A673 (cell line): ENCODE results near the gene TEX14. TPM values are rescaled to one million over a fixed set of nuclear protein-coding genes. Genes with fewer than 3 reads are reported as not detected.

Experiments
- BruUV-seq: library from RNA; stranded (reverse); fragments of 400-500 nt; replicated peaks from 2 replicates; lab custom pipeline; 2021; lab: Mats Ljungman, UMichigan
- CTCF ChIA-PET: fragments of 300-600 bp; sonication (Branson Sonifier 250); formaldehyde crosslinking; loops from one replicate; lab custom pipeline; 2022; ENCODE audit warnings: antibody characterized with exemption; lab: Charles Lee
- POLR2A ChIA-PET: fragments of 300-600 bp; sonication (Branson Sonifier 250); formaldehyde crosslinking; loops from one replicate; lab custom pipeline; 2022; ENCODE audit warnings: antibody characterized with exemption; ENCODE audit not compliant: low non-redundant PET; lab: Charles Lee
- DNase-seq: peaks from one replicate; pipeline ENCODE4 v3.0.0-alpha.2; 2015; ENCODE audit warnings: low spot score
- H3K27ac ChIP-seq: fragments of 200-600 bp; sonication (generic); 2 replicates; pipeline ENCODE4 v1.5.1; 2016; ENCODE audit warnings: mixed run types, low read depth, mild to moderate bottlenecking, mixed read lengths, antibody characterized with exemption, low read length; ENCODE audit not compliant: poor library complexity, severe bottlenecking
- H3K27me3 ChIP-seq: fragments of 200-600 bp; sonication (generic); replicated peaks from 2 replicates; pipeline ENCODE4 v1.6.1; 2017; ENCODE audit warnings: mixed run types, low read depth, mild to moderate bottlenecking, mixed read lengths, antibody characterized with exemption, low read length; ENCODE audit not compliant: insufficient read depth, poor library complexity
- H3K36me3 ChIP-seq: fragments of 200-600 bp; sonication (generic); 2 replicates; pipeline ENCODE4 v1.6.1; 2016; ENCODE audit warnings: mixed run types, mild to moderate bottlenecking, mixed read lengths, antibody characterized with exemption, low read length; ENCODE audit not compliant: insufficient read depth, poor library complexity, severe bottlenecking
- H3K4me1 ChIP-seq: fragments of 200-600 bp; sonication (generic); 2 replicates; pipeline ENCODE4 v1.6.1; 2017; ENCODE audit warnings: mixed run types, mild to moderate bottlenecking, mixed read lengths, antibody characterized with exemption, low read length; ENCODE audit not compliant: insufficient read depth, poor library complexity, severe bottlenecking
- H3K4me3 ChIP-seq: fragments of 200-600 bp; sonication (generic); 2 replicates; pipeline ENCODE4 v1.5.1; 2016; ENCODE audit warnings: low read depth, mixed run types, mild to moderate bottlenecking, mixed read lengths, low read length; ENCODE audit not compliant: poor library complexity, severe bottlenecking
- H3K9me3 ChIP-seq: fragments of 200-600 bp; sonication (generic); 2 replicates; pipeline ENCODE4 v1.6.1; 2016; ENCODE audit warnings: mixed run types, low read depth, mild to moderate bottlenecking, mixed read lengths, antibody characterized with exemption, low read length; ENCODE audit not compliant: poor library complexity, severe bottlenecking
- EZH2 ChIP-seq: fragments of 200-600 bp; sonication (generic); IDR thresholded peaks from 2 replicates; pipeline ENCODE4 v1.6.1; 2017; ENCODE audit warnings: borderline replicate concordance, low read depth, mild to moderate bottlenecking, mixed read lengths, antibody characterized with exemption, low read length; ENCODE audit not compliant: poor library complexity, severe bottlenecking
- intact Hi-C: fragments of 100-400 bp; cut with micrococcal nuclease; formaldehyde crosslinking; loops from one replicate; pipeline ENCODE4 v1.10.0; 2022; ENCODE audit not compliant: unreplicated experiment
- total RNA-seq: library from RNA; stranded (reverse); gene quantifications from 2 replicates; pipeline ENCODE4 v1.2.3, GENCODE V29; 2021
- TF ChIP-seq, protein P1 (sequence below): fragments of 300-800, 200-600 bp; sonication (generic); conservative IDR thresholded peaks from 2 replicates; pipeline ENCODE4 v1.5.1; 2017; ENCODE audit warnings: low read depth, mild to moderate bottlenecking, antibody characterized with exemption, low read length, moderate library complexity, mixed read lengths

The TEX14 gene
- total RNA-seq, 1 experiment from 2014 or later, result 0.26 TPM

DNA sequence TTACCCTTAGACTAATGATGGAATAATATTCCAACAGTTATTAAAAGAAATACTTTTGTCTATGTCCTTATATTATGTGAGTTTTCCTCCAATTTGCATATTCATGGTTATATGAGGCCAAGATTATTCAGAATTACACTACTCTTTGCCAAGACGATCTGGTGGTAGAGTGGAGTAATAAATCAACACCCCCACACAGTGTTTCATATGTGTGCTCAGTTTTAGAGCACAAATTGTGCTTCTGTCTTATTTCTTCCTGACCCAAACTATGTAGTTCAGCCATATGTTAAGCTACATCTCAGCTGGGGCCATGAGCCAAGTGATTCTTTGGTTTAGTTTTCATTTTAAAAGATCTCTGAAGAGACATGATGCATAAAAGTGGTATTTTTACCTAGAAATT is 37.0 kb upstream of the TEX14 start:
- no peaks in the 10 kb centered on the region for H3K4me1 ChIP-seq
- ChIA-PET CTCF (no interaction called here), POLR2A (no interaction called here)
- no peaks in the 10 kb centered on the region for H3K27me3 ChIP-seq
- intact Hi-C loops, result no loop called here
- BruUV-seq, result no TSS peak
- H3K36me3 ChIP-seq, result peaks cover 5% of the 10 kb centered on the region
- H3K9me3 ChIP-seq, result no peaks in the 10 kb centered on the region
- TF ChIP-seq, protein P1, sequence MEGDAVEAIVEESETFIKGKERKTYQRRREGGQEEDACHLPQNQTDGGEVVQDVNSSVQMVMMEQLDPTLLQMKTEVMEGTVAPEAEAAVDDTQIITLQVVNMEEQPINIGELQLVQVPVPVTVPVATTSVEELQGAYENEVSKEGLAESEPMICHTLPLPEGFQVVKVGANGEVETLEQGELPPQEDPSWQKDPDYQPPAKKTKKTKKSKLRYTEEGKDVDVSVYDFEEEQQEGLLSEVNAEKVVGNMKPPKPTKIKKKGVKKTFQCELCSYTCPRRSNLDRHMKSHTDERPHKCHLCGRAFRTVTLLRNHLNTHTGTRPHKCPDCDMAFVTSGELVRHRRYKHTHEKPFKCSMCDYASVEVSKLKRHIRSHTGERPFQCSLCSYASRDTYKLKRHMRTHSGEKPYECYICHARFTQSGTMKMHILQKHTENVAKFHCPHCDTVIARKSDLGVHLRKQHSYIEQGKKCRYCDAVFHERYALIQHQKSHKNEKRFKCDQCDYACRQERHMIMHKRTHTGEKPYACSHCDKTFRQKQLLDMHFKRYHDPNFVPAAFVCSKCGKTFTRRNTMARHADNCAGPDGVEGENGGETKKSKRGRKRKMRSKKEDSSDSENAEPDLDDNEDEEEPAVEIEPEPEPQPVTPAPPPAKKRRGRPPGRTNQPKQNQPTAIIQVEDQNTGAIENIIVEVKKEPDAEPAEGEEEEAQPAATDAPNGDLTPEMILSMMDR, result no peak
- TF ChIP-seq EZH2, result no peak
- H3K27ac ChIP-seq, result no peak overlapping the region
- no peak overlapping the region for H3K4me3 ChIP-seq
- DNase-seq, result peak; percentile 5

DNA sequence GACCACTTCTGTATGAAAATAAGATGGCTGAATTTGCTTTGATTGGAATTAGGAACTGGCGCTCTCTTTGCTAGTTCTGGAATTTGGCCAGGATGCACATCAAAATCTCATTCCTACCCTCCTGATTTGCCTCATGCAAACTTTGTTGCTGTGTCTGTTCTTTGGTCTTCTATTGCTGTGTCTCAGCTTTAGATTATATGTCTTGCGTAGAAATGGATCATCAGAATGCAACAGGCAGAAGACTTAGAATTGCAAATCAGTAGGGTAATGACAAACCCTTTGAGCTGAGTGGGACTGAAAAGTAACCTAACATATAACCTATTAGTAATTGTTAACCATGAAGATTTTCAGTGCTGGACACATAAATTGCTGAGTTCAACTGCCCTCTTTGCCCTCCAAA is 30.9 kb upstream of the TEX14 start:
- POLR2A ChIA-PET, result no interaction called here
- H3K4me3 ChIP-seq, result no peak overlapping the region
- intact Hi-C loops, result no loop called here
- BruUV-seq, result no TSS peak
- DNase-seq, result no peak
- no peak overlapping the region for H3K27ac ChIP-seq
- TF ChIP-seq EZH2, result no peak
- TF ChIP-seq, protein P1, result no peak
- H3K36me3 ChIP-seq, result no peaks in the 10 kb centered on the region
- CTCF ChIA-PET, result no interaction called here
- H3K9me3 ChIP-seq, result no peaks in the 10 kb centered on the region
- H3K27me3 ChIP-seq, result no peaks in the 10 kb centered on the region
- H3K4me1 ChIP-seq, result no peaks in the 10 kb centered on the region

GRCh38 chr17:58722274-58722673 is 30.4 kb upstream of the TEX14 start:
- POLR2A ChIA-PET, result no interaction called here

More at GRCh38 chr17:58722274-58722673, 30.4 kb upstream of the TEX14 start:
- no peak for DNase-seq
- no peaks in the 10 kb centered on the region for H3K36me3 ChIP-seq
- intact Hi-C loops, result no loop called here
- no peaks in the 10 kb centered on the region for H3K9me3 ChIP-seq
- no peaks in the 10 kb centered on the region for H3K4me1 ChIP-seq
- TF ChIP-seq, protein P1, result no peak
- TF ChIP-seq EZH2, result no peak
- no peak overlapping the region for H3K4me3 ChIP-seq
- no peak overlapping the region for H3K27ac ChIP-seq
- H3K27me3 ChIP-seq, result no peaks in the 10 kb centered on the region
- no TSS peak for BruUV-seq
- CTCF ChIA-PET, result no interaction called here
